SJCRH30 (cell line): ENCODE data around the gene NYAP2. TPM values are rescaled to one million over a fixed set of nuclear protein-coding genes. Genes with fewer than 3 reads are reported as not detected.

Experiments
- DNase-seq, 2 experiments: peaks; one replicate each; pipeline ENCODE4 v3.0.0-alpha.2; 2015 to 2020
- H3K27ac ChIP-seq: fragments of 250-450 bp; sonication (Bioruptor Pico); 2 replicates; pipeline ENCODE4 v1.5.1; 2020; ENCODE audit warnings: mild to moderate bottlenecking, moderate library complexity
- H3K27me3 ChIP-seq: fragments of 250-450 bp; sonication (Bioruptor Pico); 2 replicates; pipeline ENCODE4 v1.5.1; 2020; ENCODE audit warnings: mild to moderate bottlenecking, moderate library complexity
- H3K36me3 ChIP-seq: fragments of 250-450 bp; sonication (Bioruptor Pico); 2 replicates; pipeline ENCODE4 v1.5.1; 2020; ENCODE audit warnings: mild to moderate bottlenecking, moderate library complexity
- H3K4me1 ChIP-seq: fragments of 250-450 bp; sonication (Bioruptor Pico); 2 replicates; pipeline ENCODE4 v1.5.1; 2020; ENCODE audit warnings: mild to moderate bottlenecking, moderate library complexity
- H3K4me3 ChIP-seq: fragments of 250-450 bp; sonication (Bioruptor Pico); 2 replicates; pipeline ENCODE4 v1.5.1; 2020; ENCODE audit warnings: mild to moderate bottlenecking, moderate library complexity
- H3K9me3 ChIP-seq: fragments of 250-450 bp; sonication (Bioruptor Pico); replicated peaks from 2 replicates; pipeline ENCODE4 v1.5.1; 2020; ENCODE audit warnings: mild to moderate bottlenecking, moderate library complexity
- total RNA-seq: library from RNA; depleted of rRNA; stranded (reverse); fragments of >200 nt; shearing (Covaris generic); gene quantifications from 2 replicates; pipeline ENCODE4 v1.2.3, GENCODE V29; 2014

The NYAP2 gene
- total RNA-seq, 1 experiment from 2014 or later, result 0.69 TPM

DNA sequence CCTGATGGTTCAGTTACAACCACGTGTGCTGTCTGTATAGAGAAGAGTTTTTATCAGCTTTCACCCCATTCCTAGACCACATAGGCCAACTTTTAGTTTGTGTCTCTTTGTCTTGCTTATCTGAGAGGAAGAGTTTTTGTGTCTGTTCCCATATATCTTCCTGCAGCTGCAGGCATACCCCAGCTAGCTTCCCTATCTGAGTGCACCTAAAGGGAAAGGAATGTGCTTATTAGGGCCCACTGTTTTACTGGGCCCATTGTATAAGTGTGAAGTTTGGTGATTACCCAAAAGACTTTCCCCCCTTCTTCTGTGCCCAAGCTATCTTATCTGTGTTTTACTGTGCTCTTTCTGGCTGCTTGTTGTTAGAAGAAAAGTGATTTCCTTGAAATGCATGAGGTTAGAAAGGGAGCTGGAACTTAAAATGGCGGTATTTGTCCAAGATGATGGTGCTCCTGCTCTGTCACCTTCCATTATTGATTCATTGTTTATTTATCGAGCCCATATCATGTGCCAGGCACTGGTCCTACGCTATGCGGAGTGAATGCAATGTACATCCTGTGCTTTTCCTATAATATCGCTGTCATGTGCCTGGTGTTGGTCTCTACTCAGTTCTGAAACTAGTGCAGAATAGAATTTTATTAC lies 57.2 kb downstream of the NYAP2 start:
- Histone ChIP-seq H3K9me3 (no peaks in the 10 kb centered on the region), H3K4me1 (peaks cover 6% of the 10 kb centered on the region; the same call in 1 of the 2 replicates), H3K36me3 (no peaks in the 10 kb centered on the region), H3K27me3 (no peaks in the 10 kb centered on the region), H3K4me3 (no peak overlapping the region), H3K27ac (no peak overlapping the region)
- DNase-seq, result no peak

DNA sequence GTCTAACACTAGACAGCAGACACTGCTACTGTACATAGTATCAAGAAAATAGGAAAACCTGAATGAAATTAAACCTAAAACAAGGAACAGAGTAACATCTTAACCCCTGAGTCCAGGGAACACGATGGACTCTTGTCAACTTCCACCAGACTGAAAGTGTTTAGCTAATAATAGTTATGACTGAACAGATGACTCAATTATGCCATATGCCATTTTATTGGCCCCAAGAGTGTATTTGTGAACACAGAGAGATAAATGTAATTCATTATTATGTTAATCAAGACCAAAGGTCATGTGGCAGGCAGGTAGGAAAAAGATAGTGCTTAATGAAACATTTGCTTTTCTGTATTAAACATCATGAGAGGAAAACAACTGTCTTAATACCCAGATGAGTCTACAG lies 58.0 kb downstream of the NYAP2 start:
- DNase-seq, result no peak
- Histone ChIP-seq H3K9me3 (no peaks in the 10 kb centered on the region), H3K27ac (no peak overlapping the region), H3K4me3 (no peak overlapping the region), H3K36me3 (no peaks in the 10 kb centered on the region), H3K27me3 (no peaks in the 10 kb centered on the region), H3K4me1 (peaks cover 6% of the 10 kb centered on the region; the same call in 1 of the 2 replicates)

DNA sequence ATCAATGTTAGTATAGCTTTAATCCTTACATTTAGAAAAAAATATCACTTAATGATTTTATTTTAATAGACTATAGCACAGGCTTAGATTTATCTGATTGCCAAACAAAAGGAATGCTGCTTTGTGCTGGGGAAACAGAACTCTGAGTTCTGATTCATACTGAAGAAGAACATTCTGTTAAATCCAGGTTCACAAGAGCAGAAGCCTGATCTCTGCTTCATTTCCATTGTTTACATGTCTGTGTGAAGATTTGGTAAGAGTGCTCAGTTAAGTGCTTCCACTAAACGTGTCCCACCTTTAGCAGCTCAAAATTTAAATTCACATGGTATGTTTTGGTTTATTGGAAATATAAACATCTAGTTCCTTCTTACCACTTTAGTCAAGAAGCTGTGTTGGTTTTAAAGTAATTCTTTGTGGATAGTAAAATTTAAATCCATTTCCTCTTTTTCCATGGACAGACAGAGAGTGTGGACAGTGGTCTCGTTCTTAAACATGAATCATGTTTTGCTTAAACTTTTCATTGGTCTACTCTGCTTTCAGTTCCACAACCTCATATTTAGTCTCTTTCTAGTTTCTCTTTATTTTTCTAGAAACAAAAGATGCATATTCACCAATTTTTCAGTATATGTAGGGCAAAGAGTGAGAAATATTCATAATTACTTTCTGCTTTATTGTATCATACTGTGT lies 59.1 kb downstream of the NYAP2 start:
- Histone ChIP-seq H3K4me3 (no peak overlapping the region), H3K4me1 (peaks cover 6% of the 10 kb centered on the region; the same call in 1 of the 2 replicates), H3K27me3 (no peaks in the 10 kb centered on the region), H3K36me3 (no peaks in the 10 kb centered on the region), H3K27ac (no peak overlapping the region), H3K9me3 (no peaks in the 10 kb centered on the region)
- no peak for DNase-seq

DNA sequence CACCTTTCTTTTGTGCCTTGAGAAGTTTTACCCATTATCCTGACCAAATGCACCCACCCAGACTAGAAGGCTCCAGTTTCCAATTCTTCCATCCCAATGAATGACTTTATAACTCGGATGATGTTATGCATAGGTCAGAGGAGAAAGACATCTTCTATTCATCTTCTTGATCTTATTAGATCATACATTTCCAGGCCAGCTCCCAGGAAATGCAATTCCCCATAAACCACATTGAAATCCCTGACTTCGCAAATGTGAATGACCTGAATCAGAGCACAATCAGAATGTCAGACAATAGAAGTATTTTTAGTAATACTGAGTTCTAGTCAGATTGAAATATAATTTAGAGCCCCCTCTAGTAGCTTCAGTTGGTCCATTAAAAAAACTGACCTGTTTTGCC lies 62.9 kb downstream of the NYAP2 start:
- H3K9me3 ChIP-seq, result no peaks in the 10 kb centered on the region
- no peaks in the 10 kb centered on the region for H3K36me3 ChIP-seq
- H3K4me1 ChIP-seq, result peaks cover 6% of the 10 kb centered on the region; the same call in 1 of the 2 replicates
- H3K27ac ChIP-seq, result no peak overlapping the region
- no peak for DNase-seq
- H3K4me3 ChIP-seq, result no peak overlapping the region
- H3K27me3 ChIP-seq, result no peaks in the 10 kb centered on the region

DNA sequence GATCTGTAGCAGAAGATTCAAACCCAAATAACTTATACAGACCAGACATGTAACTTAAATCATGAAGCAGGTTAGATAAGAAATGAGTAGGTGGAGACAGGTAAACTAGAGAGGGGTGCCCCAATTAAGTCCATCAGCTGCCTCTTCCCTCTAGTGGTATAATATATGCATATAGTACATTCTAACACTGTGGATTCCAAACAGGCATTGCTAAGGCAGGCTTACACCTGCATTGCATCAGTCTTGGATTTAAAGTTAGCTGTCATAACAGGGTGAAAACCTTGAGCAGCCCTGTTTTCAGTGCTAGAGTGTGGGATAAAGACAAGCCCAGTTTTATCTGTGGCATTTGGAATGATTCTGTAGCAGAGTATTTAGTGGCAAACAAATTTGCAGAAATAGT lies 63.4 kb downstream of the NYAP2 start:
- Histone ChIP-seq H3K36me3 (no peaks in the 10 kb centered on the region), H3K9me3 (no peaks in the 10 kb centered on the region), H3K4me3 (no peak overlapping the region), H3K4me1 (peaks cover 6% of the 10 kb centered on the region; the same call in 1 of the 2 replicates), H3K27me3 (no peaks in the 10 kb centered on the region), H3K27ac (no peak overlapping the region)
- DNase-seq, result no peak

DNA sequence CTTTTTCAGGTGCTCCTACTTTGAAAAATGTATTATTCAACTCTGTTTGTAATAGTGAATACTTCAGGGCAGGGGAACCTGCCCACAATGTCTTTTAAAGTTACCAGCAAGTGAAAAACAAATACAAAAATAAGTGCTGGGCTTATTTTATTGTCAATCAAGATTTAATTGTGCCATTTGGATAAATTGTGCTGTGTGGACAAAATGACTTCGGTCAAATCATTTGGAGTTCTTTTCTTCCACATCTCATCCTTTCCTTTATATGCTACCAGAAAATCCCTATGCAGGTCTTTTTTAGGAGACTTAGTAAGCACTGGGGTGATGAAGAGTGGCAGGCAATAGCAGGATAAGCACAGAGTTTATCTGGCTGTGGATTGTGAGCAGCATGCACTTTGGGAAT lies 63.9 kb downstream of the NYAP2 start:
- H3K27me3 ChIP-seq, result no peaks in the 10 kb centered on the region
- no peaks in the 10 kb centered on the region for H3K9me3 ChIP-seq
- no peaks in the 10 kb centered on the region for H3K36me3 ChIP-seq
- no peak for DNase-seq
- H3K4me3 ChIP-seq, result no peak overlapping the region
- peaks cover 6% of the 10 kb centered on the region; the same call in 1 of the 2 replicates for H3K4me1 ChIP-seq
- no peak overlapping the region for H3K27ac ChIP-seq

DNA sequence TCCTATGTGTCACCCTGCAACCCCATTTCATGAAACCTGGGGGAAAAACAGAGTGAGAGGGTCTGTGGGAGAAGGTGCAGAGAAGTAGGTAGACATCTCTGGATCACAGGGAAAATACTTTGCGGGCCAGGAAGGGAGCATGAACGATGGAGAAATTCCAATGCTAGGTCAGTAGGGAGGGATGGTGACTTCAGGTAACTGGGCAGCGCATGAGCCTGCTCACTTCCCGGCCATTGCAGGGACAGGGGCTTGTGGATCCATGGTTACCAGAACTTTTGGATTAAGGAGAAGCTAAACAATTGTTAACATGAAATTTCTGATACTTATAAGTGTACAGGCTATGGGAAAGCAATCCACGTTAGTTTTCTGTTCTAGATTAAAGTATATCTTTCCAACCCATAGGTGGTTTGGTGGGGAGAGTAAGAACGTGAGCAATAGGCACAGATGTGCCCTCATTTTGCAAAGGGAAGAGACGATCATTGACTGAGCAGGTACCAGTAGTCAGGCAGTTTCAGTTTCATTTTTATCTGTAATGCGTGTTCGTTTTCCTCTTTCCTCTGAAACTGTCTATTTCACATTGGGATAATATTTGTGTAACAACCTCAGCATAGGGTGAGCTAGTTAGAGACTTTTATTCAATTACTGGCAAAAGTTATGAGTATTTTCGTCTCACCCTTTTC lies 65.0 kb downstream of the NYAP2 start:
- H3K4me3 ChIP-seq, result no peak overlapping the region
- H3K36me3 ChIP-seq, result no peaks in the 10 kb centered on the region
- H3K27me3 ChIP-seq, result no peaks in the 10 kb centered on the region
- H3K9me3 ChIP-seq, result no peaks in the 10 kb centered on the region
- H3K4me1 ChIP-seq, result no peaks in the 10 kb centered on the region; the same call in 1 of the 2 replicates
- DNase-seq, result no peak
- no peak overlapping the region for H3K27ac ChIP-seq

DNA sequence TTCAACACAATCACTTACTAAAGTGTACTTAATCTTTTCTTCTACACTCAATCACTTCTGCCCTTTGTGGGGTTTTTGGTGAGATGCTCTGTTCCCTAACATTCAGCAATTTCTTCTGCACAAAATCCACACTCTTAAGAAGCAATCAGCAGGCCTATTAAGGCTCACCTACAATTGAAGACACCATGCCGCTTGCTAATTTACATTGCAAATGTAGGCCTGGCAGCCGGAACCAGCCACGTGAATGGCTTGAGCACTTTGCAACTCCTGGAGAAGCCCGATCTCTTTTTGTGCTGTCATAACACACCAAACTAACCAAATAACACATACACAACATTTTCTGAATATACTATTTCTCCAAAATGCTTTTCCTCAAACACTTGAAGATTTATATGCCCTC lies 66.3 kb downstream of the NYAP2 start:
- Histone ChIP-seq H3K4me1 (no peaks in the 10 kb centered on the region; the same call in 1 of the 2 replicates), H3K4me3 (no peak overlapping the region), H3K27me3 (no peaks in the 10 kb centered on the region), H3K9me3 (no peaks in the 10 kb centered on the region), H3K36me3 (no peaks in the 10 kb centered on the region), H3K27ac (no peak overlapping the region)
- DNase-seq, result no peak

DNA sequence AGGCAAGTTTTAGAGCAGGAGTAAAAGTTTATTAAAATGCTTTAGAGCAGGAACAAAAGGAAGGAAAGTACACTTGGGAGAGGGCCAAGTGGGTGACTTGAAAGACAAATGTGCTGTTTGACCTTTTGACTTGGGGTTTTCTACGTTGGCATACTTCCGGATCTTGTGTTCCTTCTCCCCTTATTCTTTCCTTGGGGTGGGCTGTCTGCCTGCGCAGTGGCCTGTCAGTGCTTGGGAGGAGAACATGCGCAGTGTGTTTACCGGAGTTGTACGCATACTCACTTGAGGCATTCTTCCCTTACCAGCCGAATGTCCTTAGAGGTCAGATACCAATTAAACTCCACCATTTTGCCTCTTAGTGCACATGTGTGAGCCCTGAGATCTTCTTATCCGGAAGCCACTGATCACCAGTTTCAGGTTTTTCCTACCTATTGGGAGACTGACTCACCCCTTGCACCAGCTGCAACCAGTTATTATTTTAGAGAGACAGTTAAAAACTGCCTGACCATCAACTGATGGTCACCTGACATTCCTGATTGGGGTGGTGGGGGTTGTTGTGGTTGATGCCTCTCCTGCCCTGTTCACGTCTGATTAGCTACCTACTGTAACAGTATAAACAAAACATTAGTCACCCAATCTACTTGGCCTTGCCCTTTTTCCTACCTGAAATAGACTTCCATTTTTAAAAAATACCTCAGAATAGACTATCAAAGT lies 67.5 kb downstream of the NYAP2 start:
- H3K4me3 ChIP-seq, result no peak overlapping the region
- no peaks in the 10 kb centered on the region for H3K36me3 ChIP-seq
- H3K27ac ChIP-seq, result no peak overlapping the region
- no peaks in the 10 kb centered on the region for H3K9me3 ChIP-seq
- H3K4me1 ChIP-seq, result no peaks in the 10 kb centered on the region; the same call in 1 of the 2 replicates
- DNase-seq, result no peak
- H3K27me3 ChIP-seq, result no peaks in the 10 kb centered on the region

DNA sequence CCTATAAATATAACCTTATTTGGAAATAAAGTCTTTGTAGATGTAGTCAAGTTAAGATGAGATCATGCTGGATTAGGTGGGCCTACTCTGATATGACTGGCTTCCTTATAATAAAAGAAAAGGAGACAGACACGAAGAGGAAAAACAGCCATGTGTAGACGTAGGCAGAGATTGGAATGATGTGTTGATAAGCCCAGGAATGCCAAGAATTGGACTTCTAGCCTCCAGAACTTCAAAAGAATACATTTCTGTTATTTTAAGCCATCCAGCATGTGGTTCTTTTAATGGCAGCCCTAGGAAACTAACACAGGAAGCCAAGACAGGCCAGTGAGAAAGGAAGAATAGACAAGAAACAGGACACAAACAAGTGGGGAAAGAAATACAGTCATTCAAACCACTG lies 68.6 kb downstream of the NYAP2 start:
- no peak overlapping the region for H3K4me3 ChIP-seq
- H3K36me3 ChIP-seq, result no peaks in the 10 kb centered on the region
- H3K27me3 ChIP-seq, result no peaks in the 10 kb centered on the region
- no peaks in the 10 kb centered on the region for H3K9me3 ChIP-seq
- no peaks in the 10 kb centered on the region; the same call in 1 of the 2 replicates for H3K4me1 ChIP-seq
- no peak for DNase-seq
- H3K27ac ChIP-seq, result no peak overlapping the region

DNA sequence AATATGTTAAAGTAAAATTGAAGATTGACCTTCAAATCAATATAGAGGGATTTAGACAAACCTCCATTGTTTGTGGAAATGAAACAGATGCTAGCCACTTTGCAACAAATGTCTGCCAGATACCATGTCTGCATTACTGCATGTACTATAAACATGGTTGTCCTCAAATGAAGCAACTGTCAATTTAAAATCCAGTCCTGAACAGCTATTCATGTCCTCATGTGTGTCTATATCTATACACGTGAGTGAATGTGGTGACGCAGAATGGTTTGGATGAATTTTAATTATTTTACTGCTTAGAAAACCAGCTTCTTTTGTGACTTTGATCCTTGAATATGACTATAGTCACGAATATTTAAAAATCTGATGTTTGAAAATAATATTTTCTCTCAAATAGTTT lies 71.5 kb downstream of the NYAP2 start:
- Histone ChIP-seq H3K4me3 (no peak overlapping the region), H3K4me1 (no peaks in the 10 kb centered on the region; the same call in 1 of the 2 replicates), H3K27me3 (no peaks in the 10 kb centered on the region), H3K36me3 (no peaks in the 10 kb centered on the region), H3K9me3 (no peaks in the 10 kb centered on the region), H3K27ac (no peak overlapping the region)
- no peak for DNase-seq

DNA sequence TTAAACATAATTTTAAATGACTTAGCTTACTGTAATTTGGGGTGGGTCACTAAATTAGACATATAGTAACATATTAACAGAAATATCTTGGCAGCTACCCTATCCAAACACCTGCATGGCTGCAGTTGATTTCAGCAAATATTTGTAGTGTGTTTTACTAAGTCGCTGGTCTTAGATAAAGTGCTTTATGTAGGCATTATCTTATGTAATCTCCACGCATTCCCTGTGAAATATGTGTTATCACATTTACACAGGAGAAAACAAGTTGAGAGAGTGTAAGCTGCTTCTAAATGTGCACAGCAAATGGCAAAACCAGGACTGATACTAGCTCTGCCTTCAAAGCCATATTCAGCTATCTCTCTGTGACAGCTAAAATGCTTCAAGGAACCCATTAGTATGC lies 72.0 kb downstream of the NYAP2 start:
- H3K4me3 ChIP-seq, result no peak overlapping the region
- H3K36me3 ChIP-seq, result no peaks in the 10 kb centered on the region
- no peaks in the 10 kb centered on the region for H3K27me3 ChIP-seq
- H3K9me3 ChIP-seq, result no peaks in the 10 kb centered on the region
- H3K27ac ChIP-seq, result no peak overlapping the region
- H3K4me1 ChIP-seq, result no peaks in the 10 kb centered on the region; the same call in 1 of the 2 replicates
- no peak for DNase-seq

DNA sequence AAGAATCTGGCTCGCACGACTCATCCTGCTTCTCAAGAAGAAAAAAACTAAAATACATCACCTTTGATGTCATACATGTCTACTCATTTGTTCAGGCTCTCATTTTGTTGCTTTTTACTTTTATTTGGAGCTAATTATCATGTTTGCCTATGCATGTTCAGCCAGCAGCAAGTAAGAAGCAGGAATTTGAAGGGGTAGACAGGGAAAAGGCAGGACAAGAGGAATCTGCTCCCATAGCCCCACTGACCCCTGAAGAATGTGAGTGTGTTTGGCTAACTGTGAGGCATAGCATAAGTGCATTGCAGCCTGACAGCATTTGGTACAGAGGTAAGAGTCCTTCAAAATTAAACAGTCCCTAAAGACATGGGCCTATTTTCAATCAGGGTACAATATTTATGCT lies 72.7 kb downstream of the NYAP2 start:
- DNase-seq, result no peak
- no peak overlapping the region for H3K27ac ChIP-seq
- H3K27me3 ChIP-seq, result no peaks in the 10 kb centered on the region
- H3K9me3 ChIP-seq, result no peaks in the 10 kb centered on the region
- H3K4me3 ChIP-seq, result no peak overlapping the region
- H3K36me3 ChIP-seq, result no peaks in the 10 kb centered on the region
- H3K4me1 ChIP-seq, result no peaks in the 10 kb centered on the region; the same call in 1 of the 2 replicates

DNA sequence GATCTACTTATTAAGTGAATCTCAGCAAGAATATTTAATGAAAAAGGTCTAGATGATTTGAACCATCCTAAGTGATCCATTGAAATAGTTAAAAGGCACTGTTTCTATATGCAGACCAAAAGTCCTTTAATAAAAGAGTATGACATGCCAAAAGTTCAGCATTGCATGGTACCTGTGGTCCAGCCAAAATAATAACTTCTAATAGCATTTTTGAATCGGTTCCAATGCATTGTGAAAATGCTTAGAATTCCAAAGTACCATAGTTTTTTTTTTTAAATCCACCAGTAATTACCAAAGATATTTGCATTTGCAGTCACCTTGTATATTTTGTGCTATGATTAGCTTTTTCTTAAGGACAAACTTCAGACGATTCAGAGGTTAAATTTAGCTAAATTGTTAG lies 79.9 kb downstream of the NYAP2 start:
- no peak overlapping the region for H3K27ac ChIP-seq
- peaks cover 6% of the 10 kb centered on the region; the same call in 1 of the 2 replicates for H3K4me1 ChIP-seq
- no peak for DNase-seq
- no peaks in the 10 kb centered on the region for H3K27me3 ChIP-seq
- H3K36me3 ChIP-seq, result no peaks in the 10 kb centered on the region
- no peaks in the 10 kb centered on the region for H3K9me3 ChIP-seq
- no peak overlapping the region for H3K4me3 ChIP-seq

DNA sequence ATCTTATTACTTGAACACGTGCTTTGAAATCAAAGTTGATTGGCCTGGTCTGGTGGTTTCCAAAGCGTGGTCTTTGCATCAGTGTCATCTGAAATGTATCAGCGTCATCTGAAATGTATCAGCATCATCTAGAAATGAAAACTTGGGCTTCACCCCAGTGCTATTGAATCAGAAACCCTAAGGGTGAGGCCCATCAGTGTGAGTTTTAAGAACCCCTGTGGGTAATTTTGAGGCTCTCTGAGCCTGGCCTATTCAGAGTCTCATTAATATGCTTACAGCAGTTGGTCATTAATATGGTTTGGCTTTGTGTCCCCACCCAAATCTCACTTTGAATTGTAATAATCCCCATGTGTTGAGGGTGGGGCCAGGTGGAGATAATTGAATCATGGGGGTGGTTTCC lies 85.2 kb downstream of the NYAP2 start:
- H3K4me3 ChIP-seq, result no peak overlapping the region
- DNase-seq, result no peak
- H3K36me3 ChIP-seq, result no peaks in the 10 kb centered on the region
- no peak overlapping the region for H3K27ac ChIP-seq
- no peaks in the 10 kb centered on the region for H3K27me3 ChIP-seq
- H3K4me1 ChIP-seq, result peaks cover 5% of the 10 kb centered on the region
- no peaks in the 10 kb centered on the region for H3K9me3 ChIP-seq
